Right forelimb (tissue), 1 donor: Measurements from ENCODE around the gene OASL.
"Not testable (repeated sequence)": the region's sequence is repeated elsewhere in the genome, so short reads cannot be mapped to it uniquely, and the experiment has no call there.

Experiments
- DNase-seq: peaks from one replicate; pipeline ENCODE4 v3.0.0-alpha.2; 2018

Gene OASL, protein sequence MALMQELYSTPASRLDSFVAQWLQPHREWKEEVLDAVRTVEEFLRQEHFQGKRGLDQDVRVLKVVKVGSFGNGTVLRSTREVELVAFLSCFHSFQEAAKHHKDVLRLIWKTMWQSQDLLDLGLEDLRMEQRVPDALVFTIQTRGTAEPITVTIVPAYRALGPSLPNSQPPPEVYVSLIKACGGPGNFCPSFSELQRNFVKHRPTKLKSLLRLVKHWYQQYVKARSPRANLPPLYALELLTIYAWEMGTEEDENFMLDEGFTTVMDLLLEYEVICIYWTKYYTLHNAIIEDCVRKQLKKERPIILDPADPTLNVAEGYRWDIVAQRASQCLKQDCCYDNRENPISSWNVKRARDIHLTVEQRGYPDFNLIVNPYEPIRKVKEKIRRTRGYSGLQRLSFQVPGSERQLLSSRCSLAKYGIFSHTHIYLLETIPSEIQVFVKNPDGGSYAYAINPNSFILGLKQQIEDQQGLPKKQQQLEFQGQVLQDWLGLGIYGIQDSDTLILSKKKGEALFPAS

GRCh38 chr12:121038861-121039668, at the start of gene OASL:
OASL (minus strand) TSS chr12:121039246; CDS start chr12:121038971, 275 bp downstream.
- no peak for DNase-seq

DNA sequence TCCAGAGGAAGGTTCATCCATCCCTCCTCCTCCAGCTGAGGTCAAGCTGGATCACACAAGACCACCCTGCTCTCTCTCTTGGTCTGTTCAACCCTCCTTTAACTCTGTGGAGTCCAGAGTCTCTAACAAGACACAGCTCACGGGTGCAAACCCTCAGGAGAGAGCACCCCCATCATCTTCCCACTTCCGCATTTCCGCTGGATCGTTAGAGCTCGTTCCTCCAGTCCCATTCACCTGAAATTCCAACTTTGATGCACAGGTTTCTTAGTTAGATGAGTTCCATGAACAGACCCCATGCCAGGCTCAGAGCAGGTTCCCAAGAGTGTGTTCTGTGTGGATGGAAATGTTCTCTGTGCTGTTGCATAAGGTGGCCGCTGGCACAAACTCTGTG, 49.1 kb upstream of the OASL start:
- DNase-seq: no peak

DNA sequence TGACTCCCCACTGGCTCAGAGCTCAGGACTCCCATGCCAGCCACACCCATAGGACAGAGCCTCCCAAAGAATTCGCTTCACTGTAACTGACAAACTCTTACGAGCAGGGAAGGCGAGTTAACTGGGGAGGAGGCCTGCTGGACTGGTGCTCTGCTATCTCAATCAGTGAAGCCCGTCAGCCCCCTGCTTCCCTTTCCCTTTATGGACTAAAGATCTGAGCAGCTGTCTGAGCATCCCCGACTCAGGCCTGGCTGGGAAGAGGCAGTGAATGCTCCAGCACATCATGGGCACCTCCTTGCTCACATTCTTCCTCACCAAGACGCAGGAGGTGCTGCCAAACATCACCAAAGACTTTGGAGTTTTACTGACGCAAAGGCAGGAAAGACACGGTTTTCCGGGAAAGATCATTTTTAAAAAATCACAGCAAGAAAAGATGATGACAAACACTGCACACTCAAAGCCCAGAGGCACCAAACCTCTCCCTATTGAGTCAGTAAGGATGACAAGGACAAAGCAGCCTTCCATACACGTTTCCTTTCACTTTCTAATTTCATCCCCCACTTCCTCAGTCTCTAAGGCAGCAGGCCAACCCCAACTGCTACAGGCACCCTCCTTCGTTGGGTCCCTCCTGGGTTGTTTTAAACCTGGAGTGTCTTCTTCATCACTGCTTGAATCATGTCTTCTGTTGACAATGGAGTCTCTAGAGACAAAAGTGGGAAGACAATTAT, 48.6 kb upstream of the OASL start:
- DNase-seq: no peak

DNA sequence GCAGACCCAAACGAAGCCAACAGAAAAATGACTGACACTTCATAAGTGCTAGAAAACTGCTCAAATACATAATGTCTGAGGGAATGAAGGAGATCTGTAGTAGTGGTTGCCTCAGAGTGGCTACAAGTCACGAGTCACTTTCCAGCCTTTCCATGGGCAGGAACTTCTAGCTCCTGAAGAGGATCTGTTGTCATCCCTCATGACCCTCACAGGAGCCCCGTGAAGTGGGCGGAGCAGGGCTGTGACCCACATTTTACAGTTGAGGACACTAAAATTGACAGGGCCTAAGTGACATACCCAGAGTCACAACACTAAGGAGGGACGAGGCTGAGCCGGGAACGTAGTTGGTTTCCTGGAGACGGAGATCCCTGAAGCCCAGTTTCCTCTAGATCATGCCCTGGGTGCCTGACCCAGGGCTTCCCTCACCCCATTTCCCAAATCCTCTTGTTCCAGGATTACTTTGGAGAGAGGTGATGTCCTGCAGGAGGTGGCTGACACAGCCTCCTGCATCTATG, 47.8 kb upstream of the OASL start:
- no peak for DNase-seq

GRCh38 chr12:121085506-121086353, 46.7 kb upstream of the OASL start:
- DNase-seq: no peak

DNA sequence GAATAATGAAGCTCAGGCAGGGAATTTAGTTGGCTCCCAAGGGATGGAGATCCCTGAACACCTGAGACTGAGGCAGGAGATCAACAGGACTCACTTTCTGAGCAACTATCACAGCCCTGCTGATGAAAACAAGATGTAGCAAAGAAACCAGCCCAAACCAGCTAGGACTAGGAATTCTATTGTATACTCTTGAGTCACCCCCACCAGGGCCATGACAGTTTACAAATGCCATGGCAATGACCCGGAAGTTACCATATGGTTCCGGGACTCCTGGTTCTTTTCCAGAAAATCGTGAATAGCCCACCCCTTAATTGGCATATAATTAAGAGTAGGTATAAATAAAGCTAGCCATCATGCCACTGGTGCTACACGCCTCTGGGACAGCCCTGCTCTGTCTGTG, 46.0 kb upstream of the OASL start:
- DNase-seq: no peak

DNA sequence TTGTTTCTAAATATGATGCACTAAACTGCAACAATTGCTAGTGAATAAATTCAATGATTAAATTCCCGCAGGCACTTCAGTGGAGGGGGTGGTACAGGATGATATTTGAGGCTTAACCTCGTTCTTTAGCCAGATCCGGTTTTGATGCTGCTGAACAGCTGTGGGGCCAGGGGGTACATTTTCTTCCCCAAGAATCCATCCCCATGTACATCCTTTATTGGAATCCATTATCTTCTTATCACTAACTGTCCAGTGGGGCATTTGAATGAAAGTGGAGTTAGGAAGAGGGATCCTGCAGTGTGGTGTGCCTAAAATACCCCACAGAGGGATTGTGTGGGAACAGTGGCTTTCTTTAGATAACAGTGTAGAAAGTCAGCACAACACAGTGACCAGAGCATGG, 45.2 kb upstream of the OASL start:
- no peak for DNase-seq

GRCh38 chr12:121080909-121081308, 41.9 kb upstream of the OASL start:
- no peak for DNase-seq

- DNase-seq: no peak
Observed at GRCh38 chr12:121079736-121080272, 40.8 kb upstream of the OASL start.

DNA sequence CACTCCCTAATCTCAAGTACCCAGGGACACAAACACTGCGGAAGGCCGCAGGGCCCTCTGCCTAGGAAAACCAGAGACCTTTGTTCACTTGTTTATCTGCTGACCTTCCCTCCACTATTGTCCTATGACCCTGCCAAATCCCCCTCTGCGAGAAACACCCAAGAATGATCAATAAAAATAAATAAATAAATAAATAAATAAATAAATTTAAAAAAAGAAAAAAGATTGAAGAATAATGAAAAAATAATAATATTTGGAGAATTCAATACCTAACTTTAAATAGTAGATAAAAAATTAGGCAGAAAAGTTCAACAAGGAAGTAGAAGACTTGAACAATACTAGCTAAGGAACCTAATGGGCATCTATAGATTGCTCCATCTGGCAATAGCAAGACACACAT, 38.4 kb upstream of the OASL start:
- DNase-seq: not testable (repeated sequence)

- DNase-seq: not testable (repeated sequence)
Observed at GRCh38 chr12:121075911-121076310, 36.9 kb upstream of the OASL start.

GRCh38 chr12:121072147-121072546, 33.1 kb upstream of the OASL start:
- no peak for DNase-seq

GRCh38 chr12:121069206-121069605, 30.2 kb upstream of the OASL start:
- DNase-seq: no peak

- DNase-seq: no peak
Observed at GRCh38 chr12:121065345-121065744, 26.3 kb upstream of the OASL start.

DNA sequence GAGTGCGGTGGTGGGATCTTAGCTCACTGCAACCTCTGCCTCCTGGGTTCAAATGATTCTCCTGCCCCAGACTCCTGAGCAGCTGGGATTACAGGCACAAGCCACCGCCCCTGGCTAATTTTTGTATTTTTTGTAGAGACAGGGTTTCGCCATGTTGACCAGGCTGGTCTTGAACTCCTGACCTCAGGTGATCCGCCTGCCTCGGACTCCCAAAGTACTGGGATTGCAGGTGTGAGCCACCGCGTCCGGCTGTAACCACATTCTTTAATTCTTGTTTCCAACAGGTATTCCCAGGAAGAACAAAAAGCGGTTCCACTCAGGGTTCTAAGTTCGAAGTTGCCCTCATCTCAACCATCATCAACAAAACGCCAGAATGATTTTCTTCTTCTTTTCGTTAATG, 25.5 kb upstream of the OASL start:
- DNase-seq: not testable (repeated sequence)

DNA sequence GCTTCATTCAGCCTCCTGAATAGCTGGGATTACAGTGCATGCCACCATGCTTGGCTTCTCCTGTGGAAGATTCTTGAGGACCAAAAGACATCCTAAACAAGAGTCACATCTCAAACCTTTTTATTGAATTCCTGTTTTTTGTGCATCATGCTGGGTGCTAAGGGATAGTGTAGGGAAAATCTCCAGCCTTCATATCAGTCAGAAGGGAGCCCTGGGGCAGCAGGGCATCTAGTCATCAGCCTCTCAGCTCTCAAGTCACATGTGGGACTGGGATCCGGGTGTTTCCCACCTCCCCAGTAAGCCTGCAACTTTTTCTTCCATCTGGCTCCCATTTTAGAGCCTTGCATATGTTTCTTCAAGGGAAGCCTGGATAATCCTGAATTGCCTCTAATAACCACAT, 25.1 kb upstream of the OASL start:
- no peak for DNase-seq

DNA sequence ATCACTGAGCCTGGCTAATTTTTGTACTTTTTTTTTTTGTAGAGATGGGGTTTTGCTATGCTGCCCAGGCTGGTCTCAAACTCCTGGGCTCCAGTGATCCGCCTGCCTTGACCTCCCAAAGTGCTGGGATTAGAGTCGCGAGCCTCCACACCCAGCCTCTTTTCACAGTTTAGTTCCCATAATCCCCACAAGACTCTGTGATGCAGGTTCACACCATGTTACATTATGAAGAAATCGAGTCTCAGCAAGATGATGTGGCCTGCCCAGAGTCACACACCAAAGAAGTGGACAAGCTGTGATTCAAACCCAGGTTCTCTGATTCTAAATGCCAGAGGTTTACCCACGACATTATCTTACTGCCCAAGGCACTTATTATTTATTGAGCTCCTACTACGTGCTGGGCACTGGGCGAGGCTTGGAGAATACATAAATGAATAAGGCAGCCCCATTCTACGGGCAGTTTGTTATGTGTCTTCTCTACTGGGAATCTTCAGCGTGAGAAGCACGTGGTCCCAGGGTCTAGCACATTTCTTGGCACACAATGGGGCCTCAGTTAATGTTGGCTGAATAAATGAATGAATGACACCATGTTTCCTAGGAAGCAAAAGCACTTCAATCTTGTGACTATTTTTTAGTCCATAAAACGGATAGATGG, 23.5 kb upstream of the OASL start:
- no peak for DNase-seq

DNA sequence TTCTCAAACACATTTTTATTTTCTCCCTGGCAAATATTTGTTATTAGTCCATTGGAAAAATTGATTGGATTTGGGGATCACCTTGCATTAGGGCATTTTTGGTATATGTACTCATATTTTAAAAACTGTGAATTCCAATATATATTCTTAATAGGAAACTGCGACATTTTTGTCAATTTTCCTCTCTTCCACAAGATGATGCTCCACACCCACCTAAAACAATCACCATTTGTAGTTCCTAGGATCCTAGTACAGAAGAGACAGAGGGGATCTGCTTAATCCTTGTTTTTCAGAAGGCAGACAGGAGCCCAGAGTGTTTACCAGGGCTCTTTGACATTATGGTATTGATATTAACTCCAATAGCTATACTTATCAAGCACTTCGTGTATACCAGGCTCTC, 22.8 kb upstream of the OASL start:
- DNase-seq: no peak

DNA sequence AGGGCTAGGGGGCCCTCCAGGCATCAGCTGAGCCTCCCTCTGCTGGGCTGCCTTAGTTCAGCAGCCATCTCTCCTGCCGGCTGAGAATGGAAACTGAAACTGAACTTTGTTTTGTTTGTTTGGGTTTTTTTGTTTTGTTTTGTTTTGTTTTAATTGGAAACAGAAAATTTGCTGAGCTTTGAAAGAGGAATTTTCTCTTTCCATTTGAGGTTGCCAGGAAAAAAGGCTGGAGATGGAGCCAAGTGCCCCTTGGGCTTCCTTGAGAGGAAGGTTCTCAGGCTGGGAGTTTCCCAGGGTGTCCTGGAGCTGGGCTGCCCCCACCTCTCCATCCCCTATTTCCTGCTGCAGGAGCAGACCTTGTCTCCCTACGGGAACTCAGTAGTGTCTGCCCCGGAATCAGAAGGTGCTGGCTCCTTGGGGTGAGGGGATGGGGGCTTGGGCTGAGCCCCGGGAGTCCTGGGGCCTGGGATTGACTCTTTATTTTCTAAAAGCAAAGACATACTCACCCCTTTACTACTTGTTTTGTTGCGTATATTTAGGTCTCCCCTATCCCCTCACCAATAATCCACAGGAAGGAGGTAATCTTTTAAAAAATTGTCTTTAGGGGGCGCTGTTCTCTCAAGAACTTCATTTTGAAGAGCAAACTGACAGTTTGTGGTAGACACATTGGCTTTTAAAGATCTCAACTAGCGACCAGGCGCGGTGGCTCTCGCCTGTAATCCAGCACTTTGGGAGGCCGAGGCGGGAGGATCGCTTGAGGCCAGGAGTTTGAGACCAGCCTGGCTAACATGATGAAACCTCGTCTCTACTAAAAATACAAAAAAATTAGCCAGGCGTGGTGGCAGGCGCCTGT, 21.3 kb upstream of the OASL start:
- no peak for DNase-seq
